Measurements from ENCODE around the gene PIK3IP1. TPM values are rescaled to one million over a fixed set of nuclear protein-coding genes. Genes with fewer than 3 reads are reported as not detected.

Gene PIK3IP1
- total and polyA plus RNA-seq, 2 experiments from 2014 or later: 10.0 to 16.1 TPM

- 0 out of 2 replicates have a peak, but pooled peaks cover 8% of the 10 kb centered on the region for H3K4me1 ChIP-seq (ENCODE audit: insufficient read depth)
- DNase-seq: no peak
- H4K20me1 ChIP-seq (ENCODE audit: insufficient read depth): no peaks in the 10 kb centered on the region
- H3K4me2 ChIP-seq (ENCODE audit: unreplicated experiment): no peak overlapping the region
- H3K9ac ChIP-seq: no peak overlapping the region
- no peaks in the 10 kb centered on the region for H3K79me2 ChIP-seq (ENCODE audit: insufficient read depth)
- no peaks in the 10 kb centered on the region; the same call in 1 of the 2 replicates for H3K36me3 ChIP-seq (ENCODE audit: low read depth)
- H3K27me3 ChIP-seq (replicated peaks; ENCODE audit: insufficient read depth): no peaks in the 10 kb centered on the region
- no peaks in the 10 kb centered on the region for H3F3A ChIP-seq (ENCODE audit: insufficient read depth)
- H3K27ac ChIP-seq: no peak overlapping the region
- H2AFZ ChIP-seq: no peak overlapping the region
- no peak overlapping the region for H3K4me3 ChIP-seq
- in situ Hi-C loops (cut with MboI): no loop called here
- H3K9me2 ChIP-seq (ENCODE audit: insufficient read depth): no peaks in the 10 kb centered on the region
- TF ChIP-seq EZH2 (IDR thresholded peaks at IDR 0.05; ENCODE audit: insufficient read depth, poor library complexity, severe bottlenecking) (no peak), EZH2phosphoT487 (IDR thresholded peaks at IDR 0.05; ENCODE audit: insufficient read depth, low read depth) (no peak)
- WGBS, 2 experiments (ENCODE audit: low coverage in 1 of 2, low lambda C conversion rate in 2 of 2, missing lambda C conversion rate in 2 of 2): 88 to 91% methylated on average over 3 of the region's 3 CpGs
- H3K9me3 ChIP-seq (ENCODE audit: low read depth): no peaks in the 10 kb centered on the region
These were observed 59.3 kb downstream of the PIK3IP1 start for GRCh38 chr22:31233001-31233400.

Small RNA genes within 50 kb of the gene (small RNA-seq; reads per million reads assigned to genes)
- gene RNA5SP496 (ENCODE audit: low read depth, low replicate concordance): not detected

Other genes with a start within 250 kb of the PIK3IP1 start
- gene SMTN, start 211.2 kb downstream of the PIK3IP1 start, total RNA-seq (2014; rRNA removed; shearing (Covaris generic)): 160 and 175 TPM in 2 replicates
- 96.7 and 98.1 TPM in 2 replicates for gene SMTN, start 211.2 kb downstream of the PIK3IP1 start, polyA plus RNA-seq (2016; fragmentation: Nextera tagmentation; extraction: Ambion mirVana)
- gene SELENOM, start 184.9 kb downstream of the PIK3IP1 start, total RNA-seq (2014; rRNA removed; shearing (Covaris generic)): 216 and 268 TPM in 2 replicates
- 522 and 537 TPM in 2 replicates for gene SELENOM, start 184.9 kb downstream of the PIK3IP1 start, polyA plus RNA-seq (2016; fragmentation: Nextera tagmentation; extraction: Ambion mirVana)
- 0.13 TPM in 1 of 2 replicates, not detected in the other for gene INPP5J, start 169.5 kb downstream of the PIK3IP1 start, total RNA-seq (2014; rRNA removed; shearing (Covaris generic))
- 0.15 and 0.26 TPM in 2 replicates for gene INPP5J, start 169.5 kb downstream of the PIK3IP1 start, polyA plus RNA-seq (2016; fragmentation: Nextera tagmentation; extraction: Ambion mirVana)
- gene PLA2G3, start 152.0 kb downstream of the PIK3IP1 start, total RNA-seq (2014; rRNA removed; shearing (Covaris generic)): not detected in 2 replicates
- not detected in 2 replicates for gene PLA2G3, start 152.0 kb downstream of the PIK3IP1 start, polyA plus RNA-seq (2016; fragmentation: Nextera tagmentation; extraction: Ambion mirVana)
- gene RNF185, start 132.3 kb downstream of the PIK3IP1 start, total RNA-seq (2014; rRNA removed; shearing (Covaris generic)): 46.2 and 47.3 TPM in 2 replicates
- 49.8 and 52.0 TPM in 2 replicates for gene RNF185, start 132.3 kb downstream of the PIK3IP1 start, polyA plus RNA-seq (2016; fragmentation: Nextera tagmentation; extraction: Ambion mirVana)
- gene LIMK2, start 80.2 kb downstream of the PIK3IP1 start, total RNA-seq (2014; rRNA removed; shearing (Covaris generic)): 19.3 and 19.5 TPM in 2 replicates
- 10.7 and 11.1 TPM in 2 replicates for gene LIMK2, start 80.2 kb downstream of the PIK3IP1 start, polyA plus RNA-seq (2016; fragmentation: Nextera tagmentation; extraction: Ambion mirVana)
- gene PATZ1, start 53.9 kb upstream of the PIK3IP1 start, total RNA-seq (2014; rRNA removed; shearing (Covaris generic)): 9.4 and 9.6 TPM in 2 replicates
- gene PATZ1, start 53.9 kb upstream of the PIK3IP1 start, polyA plus RNA-seq (2016; fragmentation: Nextera tagmentation; extraction: Ambion mirVana): 1.3 and 1.6 TPM in 2 replicates
- 65.0 and 73.0 TPM in 2 replicates for gene DRG1, start 107.1 kb upstream of the PIK3IP1 start, total RNA-seq (2014; rRNA removed; shearing (Covaris generic))
- 79.7 and 81.4 TPM in 2 replicates for gene DRG1, start 107.1 kb upstream of the PIK3IP1 start, polyA plus RNA-seq (2016; fragmentation: Nextera tagmentation; extraction: Ambion mirVana)
- 6.2 and 13.5 TPM in 2 replicates for gene EIF4ENIF1, start 197.4 kb upstream of the PIK3IP1 start, total RNA-seq (2014; rRNA removed; shearing (Covaris generic))
- gene EIF4ENIF1, start 197.4 kb upstream of the PIK3IP1 start, polyA plus RNA-seq (2016; fragmentation: Nextera tagmentation; extraction: Ambion mirVana): 13.9 and 18.2 TPM in 2 replicates
- 17.5 and 21.6 TPM in 2 replicates for gene SFI1, start 204.0 kb upstream of the PIK3IP1 start, total RNA-seq (2014; rRNA removed; shearing (Covaris generic))
- gene SFI1, start 204.0 kb upstream of the PIK3IP1 start, polyA plus RNA-seq (2016; fragmentation: Nextera tagmentation; extraction: Ambion mirVana): 9.0 and 10.1 TPM in 2 replicates

All from GM23248 (cell line).